ENCODE data around the gene FOXRED2.

DNA sequence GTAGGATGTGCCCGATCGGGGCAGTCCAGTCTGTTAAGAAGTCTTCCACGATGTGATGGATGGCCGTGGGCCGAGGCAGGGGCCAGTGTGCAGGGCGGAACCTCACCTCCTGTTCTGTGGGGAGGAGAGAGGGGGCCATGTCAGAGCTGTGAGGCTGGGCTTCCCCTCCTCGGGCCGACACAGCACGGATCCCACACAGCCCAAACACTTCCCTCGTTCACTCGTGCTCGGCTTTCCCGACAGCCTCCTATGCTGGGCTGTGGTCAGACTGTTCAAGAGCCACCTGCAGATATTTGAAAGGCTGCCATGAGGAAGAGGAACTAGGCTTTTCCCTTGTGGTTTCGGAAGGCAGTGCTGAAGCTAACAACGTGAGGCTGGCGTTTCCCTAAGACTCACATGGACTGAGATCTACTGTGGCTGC lies 13.1 kb downstream of the FOXRED2 start:
- TF ChIP-seq, protein P1, sequence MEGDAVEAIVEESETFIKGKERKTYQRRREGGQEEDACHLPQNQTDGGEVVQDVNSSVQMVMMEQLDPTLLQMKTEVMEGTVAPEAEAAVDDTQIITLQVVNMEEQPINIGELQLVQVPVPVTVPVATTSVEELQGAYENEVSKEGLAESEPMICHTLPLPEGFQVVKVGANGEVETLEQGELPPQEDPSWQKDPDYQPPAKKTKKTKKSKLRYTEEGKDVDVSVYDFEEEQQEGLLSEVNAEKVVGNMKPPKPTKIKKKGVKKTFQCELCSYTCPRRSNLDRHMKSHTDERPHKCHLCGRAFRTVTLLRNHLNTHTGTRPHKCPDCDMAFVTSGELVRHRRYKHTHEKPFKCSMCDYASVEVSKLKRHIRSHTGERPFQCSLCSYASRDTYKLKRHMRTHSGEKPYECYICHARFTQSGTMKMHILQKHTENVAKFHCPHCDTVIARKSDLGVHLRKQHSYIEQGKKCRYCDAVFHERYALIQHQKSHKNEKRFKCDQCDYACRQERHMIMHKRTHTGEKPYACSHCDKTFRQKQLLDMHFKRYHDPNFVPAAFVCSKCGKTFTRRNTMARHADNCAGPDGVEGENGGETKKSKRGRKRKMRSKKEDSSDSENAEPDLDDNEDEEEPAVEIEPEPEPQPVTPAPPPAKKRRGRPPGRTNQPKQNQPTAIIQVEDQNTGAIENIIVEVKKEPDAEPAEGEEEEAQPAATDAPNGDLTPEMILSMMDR (conservative IDR thresholded peaks at IDR 0.05; ENCODE audit: low read depth, low read length) = no peak
- no peak for TF ChIP-seq EZH2 (IDR thresholded peaks at IDR 0.05; ENCODE audit: borderline replicate concordance, low read depth, low read length, poor library complexity, severe bottlenecking)
